ENCODE data around the gene MMP26. TPM values are rescaled to one million over a fixed set of nuclear protein-coding genes. Genes with fewer than 3 reads are reported as not detected.

The MMP26 gene
- total RNA-seq (2022) (not detected in 2 replicates), Bru-seq, nascent RNA (percentile 2 among the genes with signal in this experiment), BruChase-seq, experiment 1, labeled RNA remaining after a 6-hour chase (percentile 1 among the genes with signal in this experiment), BruChase-seq, experiment 2, labeled RNA remaining after a 2-hour chase (percentile 0 among the genes with signal in this experiment)
- long read RNA-seq, result 0 reads

- no peak within 1 kb of the TSS for H3K27ac Mint-ChIP-seq (ENCODE audit: low read depth, unreplicated experiment)
- no TSS peak for BruUV-seq (replicated peaks)
- POLR2A ChIA-PET, result no interaction called here
Observed at GRCh38 chr11:4704054-4704789, at the start of gene MMP26. MMP26 (plus strand) TSS chr11:4704784.

DNA sequence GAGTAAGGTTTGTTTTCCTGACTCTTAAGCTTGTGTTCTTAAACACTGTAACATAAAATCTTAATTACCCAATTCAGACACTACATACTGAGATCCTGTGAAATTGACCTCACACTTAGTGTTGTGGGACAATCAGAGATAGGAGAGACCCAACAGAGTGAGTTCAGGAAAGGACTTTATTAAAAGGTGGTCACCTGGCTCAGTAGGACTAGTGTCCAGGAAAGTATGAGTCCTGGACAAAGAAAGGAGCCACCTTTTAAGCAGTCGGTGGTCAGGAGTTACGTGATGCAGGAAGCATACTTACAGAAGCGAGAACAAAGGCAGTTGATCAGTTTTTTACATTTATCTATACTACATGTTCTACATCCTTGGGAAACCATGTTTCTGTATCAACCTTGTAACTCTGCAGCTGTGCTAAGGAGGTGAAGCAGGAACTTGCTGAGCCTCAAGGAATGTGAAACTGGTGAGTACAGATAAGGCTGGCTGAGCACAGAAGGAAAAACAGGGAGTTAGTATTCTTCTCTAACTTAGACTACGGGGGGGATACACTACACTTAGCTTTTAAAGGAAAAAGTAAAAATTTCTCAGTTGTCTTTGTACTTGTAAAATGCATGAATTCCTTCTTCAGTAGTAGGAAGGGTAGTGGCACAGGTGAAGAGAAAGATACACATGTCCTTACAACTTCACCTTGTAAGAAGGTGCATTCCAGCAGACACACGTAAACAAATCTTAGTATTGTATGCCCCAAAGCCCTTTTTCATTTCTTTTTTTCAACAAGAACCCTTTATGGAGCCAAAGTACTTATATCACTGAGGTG is 45.7 kb upstream of the MMP26 start:
- no peak for TF ChIP-seq CTCF (IDR thresholded peaks at IDR 0.05; ENCODE audit: unreplicated experiment)
- Mint-ChIP-seq H3K9me3 (ENCODE audit: unreplicated experiment) (no peaks in the 10 kb centered on the region), H3K27me3 (ENCODE audit: insufficient read depth, unreplicated experiment) (peaks cover 18% of the 10 kb centered on the region), H3K4me3 (ENCODE audit: unreplicated experiment) (no peak overlapping the region), H3K4me1 (ENCODE audit: insufficient read depth, unreplicated experiment) (no peaks in the 10 kb centered on the region), H3K27ac (ENCODE audit: low read depth, unreplicated experiment) (no peak overlapping the region), H3K36me3 (ENCODE audit: insufficient read depth, unreplicated experiment) (no peaks in the 10 kb centered on the region)
- intact Hi-C loops (cut with micrococcal nuclease), result no loop called here
- DNase-seq (ENCODE audit: unreplicated experiment), result no peak
- no TSS peak for BruUV-seq (replicated peaks)
- ChIA-PET POLR2A (no interaction called here), CTCF (interaction anchor here (0.7 kb wide), 1 partner anchor 223 kb away, joined by 3 read pairs; no protein-coding TSS in a partner anchor)

More at GRCh38 chr11:4704054-4704789, at the start of gene MMP26:
- no peak for DNase-seq (ENCODE audit: unreplicated experiment)
- no peak for TF ChIP-seq CTCF (IDR thresholded peaks at IDR 0.05; ENCODE audit: unreplicated experiment)
- Mint-ChIP-seq H3K4me1 (ENCODE audit: insufficient read depth, unreplicated experiment) (no peaks in the 10 kb centered on the region), H3K9me3 (ENCODE audit: unreplicated experiment) (no peaks in the 10 kb centered on the region), H3K27me3 (ENCODE audit: insufficient read depth, unreplicated experiment) (peaks cover 32% of the 10 kb centered on the region), H3K36me3 (ENCODE audit: insufficient read depth, unreplicated experiment) (no peaks in the 10 kb centered on the region), H3K4me3 (ENCODE audit: unreplicated experiment) (no peak within 1 kb of the TSS)
- intact Hi-C loops (cut with micrococcal nuclease), result no loop called here
- CTCF ChIA-PET, result interaction anchor here (1.0 kb wide), 1 partner anchor 55 kb away, joined by 3 read pairs; no protein-coding TSS in a partner anchor

DNA sequence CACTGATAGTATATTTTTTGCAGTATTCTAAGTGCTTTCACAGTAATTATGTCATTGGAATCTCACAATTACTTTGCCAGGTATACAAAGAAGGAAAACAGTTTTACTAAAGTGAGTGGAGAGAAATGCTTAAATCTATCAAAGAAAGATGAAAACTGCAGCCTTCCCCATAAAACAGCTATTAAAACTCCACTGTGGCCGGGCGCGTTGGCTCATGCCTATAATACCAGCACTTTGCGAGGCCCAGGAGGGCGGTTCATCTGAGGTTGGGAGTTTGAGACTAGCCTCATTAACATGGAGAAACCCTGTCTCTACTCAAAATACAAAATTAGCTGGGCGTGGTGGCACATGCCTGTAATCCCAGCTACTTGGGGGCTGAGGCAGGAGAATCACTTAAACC is 41.7 kb upstream of the MMP26 start:
- ChIA-PET POLR2A (no interaction called here), CTCF (no interaction called here)
- BruUV-seq (replicated peaks), result no TSS peak
- intact Hi-C loops (cut with micrococcal nuclease), result no loop called here
- Mint-ChIP-seq H3K36me3 (ENCODE audit: insufficient read depth, unreplicated experiment) (no peaks in the 10 kb centered on the region), H3K4me1 (ENCODE audit: insufficient read depth, unreplicated experiment) (no peaks in the 10 kb centered on the region), H3K27me3 (ENCODE audit: insufficient read depth, unreplicated experiment) (peaks cover 55% of the 10 kb centered on the region), H3K9me3 (ENCODE audit: unreplicated experiment) (no peaks in the 10 kb centered on the region), H3K27ac (ENCODE audit: low read depth, unreplicated experiment) (no peak overlapping the region), H3K4me3 (ENCODE audit: unreplicated experiment) (no peak overlapping the region)
- TF ChIP-seq CTCF (IDR thresholded peaks at IDR 0.05; ENCODE audit: unreplicated experiment), result no peak
- DNase-seq (ENCODE audit: unreplicated experiment), result no peak

- peaks cover 55% of the 10 kb centered on the region for H3K27me3 Mint-ChIP-seq (ENCODE audit: insufficient read depth, unreplicated experiment)
- H3K9me3 Mint-ChIP-seq (ENCODE audit: unreplicated experiment), result no peaks in the 10 kb centered on the region
- intact Hi-C loops (cut with micrococcal nuclease), result no loop called here
- ChIA-PET POLR2A (no interaction called here), CTCF (interaction anchor here (1.0 kb wide), 1 partner anchor 27 kb away, joined by 6 read pairs; the partner anchor contains the start of gene OR51D1)
- no peak for DNase-seq (ENCODE audit: unreplicated experiment)
- H3K36me3 Mint-ChIP-seq (ENCODE audit: insufficient read depth, unreplicated experiment), result no peaks in the 10 kb centered on the region
- H3K27ac Mint-ChIP-seq (ENCODE audit: low read depth, unreplicated experiment), result no peak overlapping the region
- no peaks in the 10 kb centered on the region for H3K4me1 Mint-ChIP-seq (ENCODE audit: insufficient read depth, unreplicated experiment)
- no peak overlapping the region for H3K4me3 Mint-ChIP-seq (ENCODE audit: unreplicated experiment)
- TF ChIP-seq CTCF (IDR thresholded peaks at IDR 0.05; ENCODE audit: unreplicated experiment), result no peak
- BruUV-seq (replicated peaks), result no TSS peak
Observed at GRCh38 chr11:4664183-4664582, 40.4 kb upstream of the MMP26 start.
